Testis (tissue), 2 donors: ENCODE measurements around the gene GNPAT.

Experiments
- CTCF ChIP-seq, 3 experiments: fragments of 450-650 bp in 2 of 3; fragments of 200-600 bp in 1 of 3; sonication (generic) in 1 of 3; IDR thresholded peaks; one replicate each; pipeline ENCODE4 v1.5.1; 2016 to 2019; ENCODE audit warnings: antibody characterized with exemption in 3 of 3, mild to moderate bottlenecking in 2 of 3, moderate library complexity in 1 of 3
- POLR2A ChIP-seq: fragments of 450-650 bp; IDR thresholded peaks from one replicate; pipeline ENCODE4 v1.6.1; 2017; ENCODE audit warnings: antibody characterized with exemption, mild to moderate bottlenecking, moderate library complexity

- TF ChIP-seq CTCF (IDR thresholded peaks at IDR 0.05) (no peak), POLR2A (no peak)
Observed at GRCh38 chr1:231295938-231296337, 54.9 kb downstream of the GNPAT start.
